NCI-H69 (cell line): ENCODE results near the gene PAK1.

Experiments
- DNase-seq: peaks from one replicate; lab custom pipeline; 2025; lab: John Stamatoyannopoulos, UW

PAK1 gene

DNA sequence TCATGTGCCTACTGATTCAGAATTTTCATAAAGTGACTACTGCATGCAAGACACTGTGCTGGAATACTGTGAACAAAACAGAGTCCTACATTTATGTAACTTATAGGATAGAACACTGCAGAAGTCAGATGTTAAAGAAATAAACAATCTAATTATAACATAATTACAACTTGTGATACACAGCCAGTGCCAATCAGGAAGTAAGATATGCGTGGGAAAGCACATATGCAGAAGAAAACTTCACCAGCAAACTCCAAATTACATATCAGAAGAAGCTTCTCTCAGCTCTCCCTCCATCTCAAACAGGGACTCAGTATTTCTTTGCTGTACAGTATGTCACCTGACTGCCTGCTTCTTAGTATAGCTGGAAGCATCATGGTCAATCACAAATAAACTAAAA lies 37.4 kb downstream of the PAK1 start:
- DNase-seq = no peak

DNA sequence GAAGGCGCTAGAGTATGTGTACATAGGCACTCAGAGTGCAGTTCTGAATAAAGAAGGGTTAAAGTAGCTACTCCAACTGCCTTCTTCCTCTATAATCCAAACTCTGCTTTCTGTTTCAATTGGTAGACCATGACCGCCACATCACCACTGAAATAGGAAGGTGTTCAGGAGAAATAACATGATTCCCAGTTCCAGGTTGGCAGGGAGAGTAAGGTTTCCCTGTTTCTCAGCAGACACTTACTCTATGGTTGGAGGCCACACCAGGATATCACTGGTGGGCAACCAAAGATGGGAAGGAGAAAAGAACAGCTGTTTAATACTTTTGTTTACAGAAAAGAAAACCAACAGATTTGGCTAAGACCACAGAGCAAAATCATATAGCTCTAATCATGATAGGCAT lies 37.9 kb downstream of the PAK1 start:
- DNase-seq = no peak

DNA sequence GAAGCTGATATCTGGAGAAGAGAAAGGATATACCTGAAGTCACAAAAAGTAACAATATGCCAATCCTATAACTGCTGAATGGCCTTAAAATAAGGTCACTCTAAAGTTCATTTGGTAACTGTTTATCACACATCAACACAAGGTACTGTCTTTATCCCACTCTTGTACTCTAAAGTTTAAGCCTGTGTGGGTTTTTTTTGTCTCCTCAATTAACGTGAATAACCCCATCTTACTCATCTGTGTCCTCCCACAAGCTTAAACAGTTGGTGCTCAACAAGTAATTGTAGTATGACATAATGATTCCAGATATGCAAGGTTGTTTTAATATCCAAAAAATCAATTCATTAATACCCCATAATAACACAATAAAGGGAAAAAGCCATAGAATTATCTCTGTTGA lies 42.1 kb downstream of the PAK1 start:
- no peak for DNase-seq

DNA sequence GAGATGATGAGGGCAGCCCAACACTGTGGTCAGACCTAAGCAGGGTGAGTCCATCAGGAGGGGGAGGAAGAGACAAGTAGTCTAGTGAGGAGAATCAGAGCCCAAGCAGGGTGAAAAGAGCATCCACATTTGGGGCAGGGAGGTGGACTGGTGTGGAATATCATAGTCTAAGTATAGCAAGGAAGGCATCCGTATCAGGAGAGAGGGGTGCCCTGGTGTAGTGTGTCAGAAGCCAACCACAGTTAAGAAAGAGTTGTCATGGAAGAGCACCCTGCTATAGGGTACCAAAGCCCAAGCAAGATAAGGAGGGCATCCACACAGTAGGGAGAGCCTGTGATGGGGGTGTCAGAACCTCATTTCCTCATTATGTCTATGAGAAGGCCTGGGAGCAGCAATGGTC lies 45.3 kb downstream of the PAK1 start:
- DNase-seq = no peak

DNA sequence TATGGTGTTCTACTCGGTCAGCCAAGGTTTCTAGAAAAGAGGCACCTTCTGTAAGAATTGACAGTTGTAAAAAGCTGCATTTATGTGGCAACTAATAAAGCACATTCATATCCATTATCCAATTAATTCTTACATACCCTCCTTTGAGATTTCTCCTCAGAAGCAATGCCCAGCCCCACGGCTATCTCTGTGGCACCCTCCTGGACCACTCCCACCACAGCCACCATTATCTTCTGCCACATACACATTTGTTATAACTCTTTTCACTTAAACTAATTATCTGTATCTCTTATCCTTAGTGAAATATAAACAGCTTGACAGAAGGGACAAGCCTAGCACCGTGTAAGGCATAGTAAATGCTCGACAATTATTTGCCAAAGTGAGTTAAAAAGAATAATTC lies 48.5 kb downstream of the PAK1 start:
- DNase-seq = no peak

DNA sequence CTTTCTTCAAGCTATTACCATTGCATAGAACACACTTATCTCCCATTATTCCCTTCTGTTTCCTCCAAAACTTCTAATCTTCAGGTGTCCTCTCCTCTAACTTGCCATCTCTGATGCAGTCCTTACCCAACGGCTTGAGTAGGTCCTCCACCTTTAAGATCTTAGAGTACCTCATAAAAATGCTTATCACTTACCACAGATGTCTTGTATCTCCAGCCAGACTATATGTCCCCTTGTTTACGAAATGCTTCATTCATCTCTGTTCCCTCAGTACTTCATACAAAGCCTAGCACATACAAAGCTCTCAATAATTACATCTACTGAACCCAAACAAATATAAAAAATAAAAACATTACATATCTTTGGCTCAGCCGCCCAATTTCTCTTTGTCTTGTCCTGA lies 49.2 kb downstream of the PAK1 start:
- DNase-seq = no peak

DNA sequence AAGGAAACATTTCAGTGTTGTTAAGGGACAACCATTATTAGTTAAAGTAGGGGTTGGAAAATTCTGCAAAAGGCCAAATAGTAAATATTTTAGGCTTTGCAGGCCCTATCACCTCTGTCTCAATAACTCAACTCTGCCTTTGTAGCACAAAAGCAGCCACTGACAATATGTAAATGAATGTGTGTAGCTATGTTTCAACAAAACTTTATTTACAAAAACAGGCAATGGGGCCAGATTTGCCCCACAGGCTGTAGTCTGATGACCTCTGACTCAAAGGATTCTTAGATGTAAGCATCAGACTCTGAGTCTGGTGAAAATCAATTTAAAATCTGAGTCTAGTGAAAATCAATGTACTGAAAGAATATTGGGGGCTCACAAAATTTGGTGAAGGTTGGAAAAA lies 50.3 kb downstream of the PAK1 start:
- DNase-seq = no peak

DNA sequence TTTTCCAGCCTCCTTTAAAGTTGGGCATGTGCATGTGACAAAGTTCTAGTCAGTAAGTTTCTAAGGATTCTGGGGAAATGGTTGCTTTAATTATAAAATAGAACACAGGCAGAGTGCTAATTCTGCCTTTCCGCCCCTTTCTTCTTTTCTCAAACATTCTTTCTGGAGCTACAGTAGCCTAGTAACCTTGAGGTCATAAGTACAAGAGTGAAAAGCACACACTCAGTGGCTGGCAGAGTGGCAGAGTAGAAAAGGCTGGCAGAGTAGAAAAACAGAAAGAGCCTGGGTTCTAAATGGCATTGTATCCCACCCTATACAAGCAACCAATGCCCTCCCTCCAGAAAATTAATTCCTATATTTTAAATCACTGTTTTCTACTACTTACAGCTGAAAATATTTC lies 51.2 kb downstream of the PAK1 start:
- DNase-seq = no peak

DNA sequence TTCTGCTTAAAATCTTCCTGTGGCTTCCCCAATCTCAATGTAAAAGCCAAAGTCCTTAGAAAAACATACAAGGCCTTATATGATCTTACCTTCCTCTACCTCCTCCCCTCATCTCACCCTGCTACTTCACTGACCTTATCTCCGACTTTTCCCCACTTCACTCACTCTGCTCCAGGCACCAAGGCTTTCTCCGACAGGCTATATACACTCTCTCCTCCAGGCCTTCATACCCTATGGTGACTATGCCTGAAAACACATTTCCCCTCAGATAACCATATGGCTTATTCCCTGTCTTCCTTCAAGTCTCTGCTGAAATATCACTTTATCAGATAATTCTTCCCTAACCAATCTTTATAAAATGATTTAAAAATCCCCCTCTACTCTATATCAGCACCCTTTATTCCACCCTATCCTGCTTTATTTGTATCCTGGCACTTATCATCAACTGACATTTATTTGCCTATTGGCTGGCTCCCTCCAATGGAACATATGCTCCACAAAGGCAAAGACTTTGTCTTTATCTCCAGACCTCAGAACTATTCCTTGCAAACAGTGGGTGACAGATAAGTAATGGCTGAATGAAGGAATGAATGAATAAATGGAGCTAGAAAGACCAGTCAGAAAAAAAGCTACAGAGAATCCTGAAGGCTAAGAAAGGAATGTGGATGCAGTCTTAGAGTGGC lies 52.7 kb downstream of the PAK1 start:
- DNase-seq = no peak

DNA sequence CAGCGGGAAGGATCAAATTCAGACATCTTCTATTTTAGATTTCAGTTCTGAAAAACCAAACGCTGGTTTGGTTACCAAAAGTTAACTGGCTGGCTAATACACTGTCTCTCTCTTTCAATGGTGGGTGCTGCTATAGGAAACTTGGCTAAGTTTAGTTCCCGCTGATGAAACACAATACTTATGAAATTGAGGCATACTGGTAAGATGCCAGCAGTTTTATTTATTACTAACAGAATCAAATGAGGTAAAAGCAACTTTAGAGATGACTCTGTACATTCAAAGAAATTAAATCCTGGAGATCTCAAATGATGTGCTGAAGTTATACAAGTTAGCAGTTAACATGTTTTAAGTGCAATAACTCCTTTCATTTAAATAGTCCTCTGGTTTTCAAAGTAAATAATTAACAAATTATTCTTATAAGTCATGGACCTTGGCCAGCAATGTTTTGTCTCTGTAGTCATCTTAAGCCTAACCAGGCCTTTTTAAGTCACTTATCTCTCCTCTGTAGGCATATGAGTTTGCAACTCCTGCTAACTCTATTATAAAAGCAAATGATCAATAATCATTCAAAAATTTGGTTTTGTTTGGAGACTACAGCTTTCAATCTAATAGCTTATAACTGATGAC lies 54.8 kb downstream of the PAK1 start:
- DNase-seq = no peak

DNA sequence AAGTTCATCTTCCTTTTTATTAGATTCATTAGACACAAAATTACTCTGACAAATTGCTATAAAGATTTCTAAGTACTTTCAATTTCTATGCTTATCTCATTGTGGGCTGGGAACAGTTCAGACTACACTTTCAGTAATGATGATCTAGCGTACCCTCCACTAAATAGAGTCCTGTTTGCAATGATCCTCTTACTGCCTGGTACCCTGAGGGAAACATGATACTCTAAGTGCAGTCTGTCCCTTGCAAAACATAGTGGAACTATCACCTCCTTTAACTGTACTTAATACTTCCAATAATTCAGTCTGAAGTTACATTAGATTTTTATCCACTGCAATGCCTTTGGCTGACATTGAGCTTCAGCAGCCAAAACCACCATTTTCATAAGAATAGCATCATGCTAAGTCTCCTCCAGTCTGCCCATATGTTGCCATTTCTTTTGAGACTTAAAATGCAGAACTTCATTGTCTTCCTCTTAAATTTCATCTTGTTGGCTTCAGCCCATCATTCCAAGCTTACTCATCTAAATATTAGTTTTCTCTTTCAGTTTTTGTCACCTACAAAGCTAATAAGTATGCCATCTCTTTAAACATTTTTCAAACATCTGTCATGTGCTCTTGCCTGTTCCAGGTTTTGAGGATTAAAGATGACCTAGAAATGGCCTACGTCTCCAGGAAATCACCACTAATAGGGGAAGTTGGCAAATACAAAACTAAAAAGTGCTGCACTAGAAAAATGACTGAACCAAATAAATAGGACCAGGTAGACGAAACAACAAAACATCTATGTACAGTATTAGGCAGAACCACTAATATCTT lies 55.5 kb downstream of the PAK1 start:
- DNase-seq = peak; percentile 33

DNA sequence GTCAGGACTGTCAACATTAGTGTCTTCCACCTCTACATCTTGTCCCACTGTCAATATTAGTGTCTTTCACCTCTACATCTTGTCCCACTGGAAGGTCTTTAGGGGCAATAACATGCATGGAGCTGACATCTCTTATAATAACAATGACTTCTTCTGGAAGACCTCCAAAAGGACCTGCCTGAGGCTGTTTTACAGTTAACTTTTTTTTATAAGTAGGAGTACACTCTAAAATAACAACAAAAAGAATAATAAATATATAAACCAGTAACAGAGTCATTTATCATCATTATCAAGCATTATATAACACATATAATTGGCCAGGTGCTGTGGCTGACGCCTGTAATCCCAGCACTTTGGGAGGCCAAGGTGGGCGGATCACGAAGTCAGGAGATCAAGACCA lies 57.5 kb downstream of the PAK1 start:
- DNase-seq = peak; percentile 62

DNA sequence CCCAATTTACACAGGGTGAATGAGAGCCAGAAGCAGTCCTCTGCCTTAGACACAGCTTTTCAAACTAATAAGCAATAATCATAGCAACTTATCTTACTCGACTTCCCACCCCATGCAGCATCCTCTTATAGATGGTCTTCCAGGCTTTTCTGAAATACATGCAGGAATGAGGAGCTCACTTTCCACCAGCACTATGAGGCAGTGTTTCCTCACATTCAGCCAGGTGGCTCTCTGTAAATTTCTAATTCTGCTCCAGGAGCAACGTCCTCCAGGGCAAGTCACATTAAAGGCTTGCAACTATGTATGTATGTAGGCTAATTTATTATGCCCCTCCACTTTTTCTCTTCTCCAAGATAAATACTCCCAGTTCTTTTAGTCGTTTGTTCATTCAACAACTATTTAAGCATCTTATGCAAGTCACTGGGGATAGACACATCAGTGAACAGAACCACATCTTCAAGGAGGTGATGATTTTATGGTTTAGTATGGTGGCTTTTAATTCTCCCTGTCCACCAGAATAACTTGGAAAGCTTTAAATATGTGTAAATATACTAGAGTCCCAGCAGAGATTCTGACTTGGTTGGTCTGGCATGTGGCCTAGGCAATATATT lies 59.9 kb downstream of the PAK1 start:
- DNase-seq = peak; percentile 56

DNA sequence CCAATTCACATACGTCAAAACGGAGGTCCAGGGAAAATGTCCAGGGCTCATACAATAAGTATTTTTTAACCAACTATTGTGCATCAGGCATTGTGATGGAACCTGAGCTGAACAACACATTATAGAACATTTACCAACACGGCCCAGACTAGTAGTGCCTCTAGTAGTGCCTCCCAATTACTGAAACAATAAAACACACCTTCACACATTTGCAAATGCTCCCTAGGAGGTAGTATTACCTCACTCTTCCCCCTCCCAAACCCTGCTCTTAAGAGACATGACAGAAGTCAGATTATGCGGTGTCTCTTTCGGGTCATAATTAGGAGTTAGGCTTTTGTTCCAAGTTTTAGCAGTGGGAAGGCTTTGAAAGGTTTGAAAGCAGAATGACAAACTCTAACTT lies 61.1 kb downstream of the PAK1 start:
- DNase-seq = peak; percentile 87

DNA sequence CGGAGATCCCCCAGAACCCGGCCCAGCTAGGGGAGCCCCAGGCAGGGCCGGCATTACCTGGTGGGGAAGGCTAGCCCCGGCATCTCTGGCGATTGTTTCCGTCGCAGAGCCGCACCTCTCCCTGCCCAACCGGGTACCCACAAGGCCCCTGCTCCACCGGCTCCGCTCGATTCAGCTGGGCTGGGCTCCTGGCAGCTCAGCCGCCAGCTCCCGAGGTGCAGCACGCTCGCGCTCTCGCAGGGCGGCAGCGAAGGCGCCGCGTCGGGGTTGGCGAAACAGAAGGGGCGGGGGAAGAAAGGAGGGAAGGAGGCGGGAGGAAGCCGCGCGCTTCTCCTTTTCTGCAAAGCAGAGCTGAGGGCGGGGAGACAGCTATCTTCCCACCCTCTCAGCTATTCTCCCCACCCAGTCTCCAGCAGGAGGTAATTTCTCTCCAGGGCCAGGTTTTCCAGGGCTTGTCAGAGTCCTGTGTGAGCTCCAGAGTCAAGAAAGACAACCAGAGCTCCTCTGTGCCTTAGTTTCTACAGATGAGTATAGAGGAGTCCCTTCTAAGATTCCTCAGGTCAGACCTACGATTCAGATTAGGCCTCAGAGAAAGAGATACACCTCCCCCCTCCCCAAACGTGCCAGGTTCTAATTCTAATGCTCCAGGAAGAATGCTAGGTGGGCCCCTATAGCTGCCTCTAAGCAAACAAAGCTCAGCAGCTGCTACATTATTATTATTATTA lies 62.0 kb downstream of the PAK1 start:
- DNase-seq = peak; percentile 95

DNA sequence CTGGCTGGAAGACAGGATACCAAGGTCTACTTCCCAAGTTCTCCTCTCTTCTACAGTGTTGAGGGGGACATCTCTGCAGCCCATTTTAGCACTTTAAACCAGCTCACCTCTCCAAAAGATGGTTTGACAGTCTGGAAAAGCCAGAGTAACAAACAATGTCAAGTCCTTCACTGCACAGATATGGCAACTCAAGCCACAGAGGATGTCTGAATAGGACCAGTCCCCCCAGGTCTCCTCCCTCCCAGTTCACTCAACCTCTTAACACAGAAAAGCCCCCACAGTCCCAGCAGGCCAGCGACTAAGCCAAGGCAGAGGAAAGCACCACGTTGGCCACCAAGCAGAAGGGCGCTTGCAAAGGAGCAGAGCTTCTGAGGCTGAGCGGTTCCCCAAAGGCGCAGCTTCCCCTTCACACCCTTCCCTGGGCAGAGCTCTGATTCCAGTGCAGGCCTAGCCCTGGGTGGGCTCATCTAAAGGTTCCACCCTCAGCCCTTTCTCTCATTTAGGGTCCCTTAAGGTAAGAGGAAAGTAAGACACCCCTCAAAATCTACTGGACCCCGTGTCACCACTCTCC lies 62.7 kb downstream of the PAK1 start:
- peak; percentile 55 for DNase-seq

DNA sequence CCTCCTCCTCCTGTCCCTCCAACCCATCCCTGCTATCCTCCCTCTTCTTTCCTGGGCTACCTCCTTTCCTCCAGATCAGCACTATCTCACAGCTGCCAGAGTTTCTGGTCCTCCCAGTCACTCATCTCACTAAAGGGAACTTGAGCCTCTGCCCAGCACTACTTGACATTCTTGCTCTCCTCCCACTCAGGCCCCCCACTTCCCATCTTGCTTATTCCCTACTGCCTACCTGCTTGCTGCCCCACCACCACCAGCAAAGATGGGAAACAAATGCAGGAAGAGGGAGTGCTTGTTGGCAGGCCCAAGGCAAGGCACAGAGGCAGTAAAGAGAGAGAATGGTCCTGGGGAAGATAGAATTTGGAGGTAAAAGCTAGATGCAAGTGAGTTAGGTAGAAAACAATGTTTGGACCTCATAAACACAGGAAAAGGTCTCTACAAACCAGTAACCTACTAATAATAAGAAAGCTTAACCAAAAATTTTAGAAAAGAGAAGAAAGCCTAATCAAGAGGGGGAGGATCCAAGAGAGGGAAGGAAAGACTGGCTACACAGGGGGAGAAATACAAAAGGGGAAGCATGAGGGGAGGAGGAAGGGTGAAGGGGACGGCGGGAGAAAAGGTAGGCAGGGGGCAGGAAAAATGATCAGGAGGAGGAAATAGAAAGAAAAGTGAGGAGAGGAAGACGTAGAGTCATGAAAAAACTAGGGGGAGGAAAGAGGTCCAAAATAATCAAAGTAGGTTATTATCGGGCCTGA lies 63.6 kb downstream of the PAK1 start:
- DNase-seq = peak; percentile 41

DNA sequence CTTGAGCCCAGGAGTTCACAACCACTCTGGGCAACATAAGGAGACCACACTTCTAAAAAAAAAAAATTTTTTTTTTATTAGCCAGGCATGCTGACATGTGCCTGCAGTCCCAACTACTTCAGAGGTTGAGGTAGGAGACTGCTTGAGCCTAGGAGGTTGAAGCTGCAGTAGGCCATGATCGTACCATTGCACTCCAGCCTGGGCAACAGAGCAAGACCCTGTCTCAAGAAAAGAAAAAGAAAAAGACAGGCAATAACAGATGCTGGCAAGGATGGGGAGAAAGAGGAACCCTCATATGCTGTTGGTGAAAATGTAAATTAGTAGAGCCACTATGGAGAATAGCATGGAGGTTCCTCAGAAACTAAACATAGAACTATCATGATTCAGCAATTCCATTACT lies 64.8 kb downstream of the PAK1 start:
- DNase-seq = no peak

DNA sequence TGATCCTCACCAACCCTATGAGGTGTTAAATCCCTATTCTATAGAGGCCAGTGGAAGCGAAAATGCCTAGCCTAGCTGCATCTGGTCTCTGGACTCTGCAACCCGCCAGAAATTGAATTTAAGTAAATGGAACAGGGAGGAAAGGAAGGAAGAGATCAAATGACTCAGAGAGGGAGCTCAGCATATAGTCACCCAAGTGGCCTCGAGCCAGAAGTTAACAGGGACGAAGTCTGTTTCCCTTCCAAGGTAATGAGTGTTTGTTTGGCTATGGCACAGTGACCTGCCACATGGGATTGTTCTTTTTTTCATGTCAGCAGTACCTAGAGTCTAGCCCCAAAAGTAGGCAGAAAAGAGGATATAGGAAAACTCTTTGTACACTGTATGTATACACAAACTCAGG lies 66.3 kb downstream of the PAK1 start:
- peak; percentile 97 for DNase-seq

DNA sequence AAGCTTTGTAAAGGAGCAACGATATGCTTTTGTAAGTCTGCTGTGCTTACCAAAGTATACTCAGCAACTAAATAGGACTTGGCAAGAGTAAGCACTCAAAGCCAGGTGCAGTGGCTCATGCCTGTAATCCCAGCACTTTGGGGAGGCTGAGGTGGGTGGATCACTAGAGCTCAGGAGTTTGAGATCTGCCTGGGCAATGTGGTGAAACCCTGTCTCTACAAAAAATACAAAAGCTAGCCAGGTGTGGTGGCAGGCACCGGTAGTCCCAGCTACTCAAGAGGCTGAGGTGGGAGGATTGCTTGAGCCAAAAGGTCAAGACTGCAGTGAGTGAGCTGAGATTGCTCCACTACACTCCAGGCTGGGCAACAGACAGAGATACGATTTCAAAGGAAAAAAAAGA lies 67.5 kb downstream of the PAK1 start:
- peak; percentile 54 for DNase-seq

DNA sequence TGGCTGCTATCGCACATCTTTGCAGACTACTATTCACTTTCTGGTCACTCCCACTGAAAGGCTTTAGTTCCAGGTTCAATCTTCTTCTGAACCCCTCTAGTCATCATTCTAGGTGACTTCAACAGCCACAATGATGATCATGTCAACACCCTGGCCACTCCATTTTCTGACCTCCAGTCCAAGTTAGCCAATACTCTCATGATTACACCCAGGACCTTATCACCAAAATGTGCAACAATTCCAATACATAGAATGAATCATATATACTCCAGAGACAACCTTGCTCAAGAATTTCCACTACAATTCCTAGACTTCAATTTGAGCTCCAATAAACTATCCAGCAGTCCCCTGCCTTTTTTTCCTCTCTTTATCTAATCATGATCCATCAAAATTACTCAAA lies 70.7 kb downstream of the PAK1 start:
- DNase-seq = no peak
